GM19438 (cell line): Measurements from ENCODE around the gene VPS26C.

Source experiments
- ATAC-seq: cut with Tn5 transposase; IDR thresholded peaks from one replicate; pipeline ENCODE4 v1.9.1; 2021; ENCODE audit warnings: low read depth; ENCODE audit not compliant: unreplicated experiment

Gene VPS26C

GRCh38 chr21:37207441-37208009 is 59.6 kb downstream of the VPS26C start:
- peak; percentile 42 for ATAC-seq

GRCh38 chr21:37206496-37206895 is 60.6 kb downstream of the VPS26C start:
- ATAC-seq, result no peak

GRCh38 chr21:37204580-37204979 is 62.6 kb downstream of the VPS26C start:
- ATAC-seq, result no peak

GRCh38 chr21:37202221-37203110 is 64.7 kb downstream of the VPS26C start:
- no peak for ATAC-seq

- no peak for ATAC-seq
Observed at GRCh38 chr21:37200641-37201480, 66.3 kb downstream of the VPS26C start.

- ATAC-seq, result no peak
Observed at GRCh38 chr21:37199057-37199924, 67.8 kb downstream of the VPS26C start.

- no peak for ATAC-seq
Observed at GRCh38 chr21:37197746-37198145, 69.4 kb downstream of the VPS26C start.

GRCh38 chr21:37196847-37197246 is 70.3 kb downstream of the VPS26C start:
- ATAC-seq, result no peak

- no peak for ATAC-seq
Observed at GRCh38 chr21:37195610-37196009, 71.5 kb downstream of the VPS26C start.

GRCh38 chr21:37195059-37195458 is 72.1 kb downstream of the VPS26C start:
- no peak for ATAC-seq

GRCh38 chr21:37193676-37194075 is 73.5 kb downstream of the VPS26C start:
- no peak for ATAC-seq

- no peak for ATAC-seq
Observed at GRCh38 chr21:37193006-37193405, 74.1 kb downstream of the VPS26C start.

- ATAC-seq, result no peak
Observed at GRCh38 chr21:37192019-37192418, 75.1 kb downstream of the VPS26C start.

- no peak for ATAC-seq
Observed at GRCh38 chr21:37188825-37189224, 78.3 kb downstream of the VPS26C start.

GRCh38 chr21:37186983-37187382 is 80.2 kb downstream of the VPS26C start:
- ATAC-seq, result no peak

- ATAC-seq, result no peak
Observed at GRCh38 chr21:37184784-37185593, 82.1 kb downstream of the VPS26C start.

- ATAC-seq, result no peak
Observed at GRCh38 chr21:37183749-37184148, 83.4 kb downstream of the VPS26C start.

- no peak for ATAC-seq
Observed at GRCh38 chr21:37182222-37182621, 84.9 kb downstream of the VPS26C start.

GRCh38 chr21:37181059-37181458 is 86.1 kb downstream of the VPS26C start:
- ATAC-seq, result no peak
